Activated T-cell treated with anti-CD3 and anti-CD28 coated beads, Interleukin-2, amount 50 U/mL, for 4 hours (primary cell): ENCODE data around the gene TMEM250. TPM values are rescaled to one million over a fixed set of nuclear protein-coding genes. Genes with fewer than 3 reads are reported as not detected.

Source experiments
- ATAC-seq, 2 donors: fragments of 200-7000 bp; cut with Tn5 transposase; one replicate each; pipeline ENCODE4 v1.10.0; 2021
- DNase-seq: peaks from one replicate; pipeline ENCODE4 v3.0.0-alpha.2; 2020
- H3K27me3 Mint-ChIP-seq: one replicate; pipeline ENCODE4 v1.8.0; 2021; ENCODE audit warnings: low read depth, mixed read lengths
- H3K36me3 Mint-ChIP-seq: one replicate; pipeline ENCODE4 v1.8.0; 2022; ENCODE audit warnings: mixed read lengths; ENCODE audit not compliant: insufficient read depth
- H3K4me1 Mint-ChIP-seq: one replicate; pipeline ENCODE4 v1.8.0; 2021; ENCODE audit warnings: low read depth, mixed read lengths
- H3K4me3 Mint-ChIP-seq: one replicate; pipeline ENCODE4 v1.8.0; 2021; ENCODE audit warnings: mild to moderate bottlenecking, moderate library complexity, mixed read lengths
- H3K9me3 Mint-ChIP-seq: one replicate; pipeline ENCODE4 v1.8.0; 2021; ENCODE audit warnings: mixed read lengths
- total RNA-seq, 3 donors: library from RNA; stranded (reverse); gene quantifications; one replicate each; pipeline ENCODE4 v1.2.1, GENCODE V29; 2021

TMEM250 gene
- total RNA-seq, 3 donors from 2014 or later, result 46.3 to 47.4 (median 46.5) TPM

DNA sequence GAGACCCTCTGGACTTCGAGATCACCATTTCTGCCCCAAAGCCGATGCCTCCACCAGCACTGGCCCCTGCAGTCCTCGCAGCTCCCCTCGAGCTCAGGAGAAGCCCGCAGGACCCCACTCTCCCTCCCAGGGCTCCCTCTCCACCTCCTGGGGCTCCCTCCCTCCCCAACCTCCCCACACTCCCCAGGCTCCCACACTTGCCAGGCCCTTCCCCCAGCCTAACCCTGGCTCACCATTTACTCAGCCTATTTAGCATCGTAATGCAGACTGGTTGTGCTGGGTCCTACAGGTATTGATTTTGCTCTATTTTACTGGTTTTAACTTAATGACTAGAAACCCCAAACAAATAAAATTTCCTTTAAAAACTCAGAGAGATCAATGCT is 23.7 kb upstream of the TMEM250 start:
- no peak for DNase-seq
- ATAC-seq, result no peak

DNA sequence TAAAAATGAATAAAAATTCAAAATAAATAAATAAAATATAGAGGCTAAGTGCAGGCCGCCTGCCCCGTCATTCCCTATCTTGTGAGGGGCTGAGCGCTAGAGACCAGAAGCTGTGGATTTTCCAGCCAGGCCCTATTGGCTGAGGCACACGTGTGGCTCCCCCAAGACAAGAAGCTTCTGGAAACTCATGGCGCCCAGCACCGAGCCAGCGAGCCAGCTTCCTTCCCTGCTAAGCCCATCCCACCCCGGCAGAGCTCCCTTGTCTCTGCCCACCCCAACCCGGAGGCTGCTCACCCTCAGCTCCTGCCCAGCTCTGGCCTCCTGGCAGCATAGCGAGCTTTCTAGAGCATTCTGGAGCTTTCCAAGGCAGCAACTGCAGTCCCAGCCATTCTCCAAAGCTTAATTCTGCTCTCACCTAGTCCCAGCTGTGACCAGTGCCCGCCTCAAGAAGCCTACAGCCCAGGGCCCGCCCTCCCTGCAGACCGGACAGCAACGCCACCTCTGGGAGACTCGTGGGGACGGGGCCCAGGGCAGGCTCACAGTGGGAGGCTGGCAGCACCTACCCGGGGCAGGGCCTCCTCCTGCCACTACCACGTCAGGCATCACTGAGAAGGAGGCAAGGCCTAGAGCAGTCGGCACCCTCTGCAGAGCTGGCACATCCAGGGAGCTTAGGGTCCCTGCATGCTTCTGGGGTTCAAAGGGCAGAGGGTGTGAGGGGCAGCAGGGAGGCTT is 23.2 kb upstream of the TMEM250 start:
- Mint-ChIP-seq H3K9me3 (no peaks in the 10 kb centered on the region), H3K4me1 (no peaks in the 10 kb centered on the region), H3K36me3 (no peaks in the 10 kb centered on the region), H3K4me3 (no peak overlapping the region), H3K27me3 (peaks cover 25% of the 10 kb centered on the region)
- no peak for DNase-seq
- ATAC-seq, result no peak

More for the DNA sequence above, 23.7 kb upstream of the TMEM250 start:
- H3K27me3 Mint-ChIP-seq, result peaks cover 21% of the 10 kb centered on the region
- no peaks in the 10 kb centered on the region for H3K9me3 Mint-ChIP-seq
- no peak overlapping the region for H3K4me3 Mint-ChIP-seq
- H3K36me3 Mint-ChIP-seq, result no peaks in the 10 kb centered on the region
- H3K4me1 Mint-ChIP-seq, result no peaks in the 10 kb centered on the region

DNA sequence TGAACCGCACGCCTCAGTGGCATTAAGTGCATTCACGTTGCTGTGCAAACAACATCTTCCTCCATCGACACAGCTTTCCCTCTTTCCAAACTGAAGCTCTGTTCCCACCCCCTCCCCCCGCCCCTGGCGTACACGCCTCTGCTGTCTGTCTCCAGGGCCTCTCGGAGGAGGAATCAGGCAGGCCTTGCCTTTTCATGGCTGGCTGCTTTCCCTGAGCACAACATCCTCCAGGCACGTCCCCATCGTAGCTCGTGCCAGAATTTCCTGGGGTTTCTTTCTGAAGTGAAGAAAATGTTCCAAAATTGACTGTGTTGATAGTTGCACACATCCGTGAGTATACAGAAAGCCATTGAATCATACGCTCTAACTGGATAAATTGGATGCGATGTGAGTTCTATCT is 22.3 kb upstream of the TMEM250 start:
- DNase-seq (no peak), ATAC-seq (no peak)
- Mint-ChIP-seq H3K9me3 (no peaks in the 10 kb centered on the region), H3K27me3 (peaks cover 26% of the 10 kb centered on the region), H3K36me3 (no peaks in the 10 kb centered on the region), H3K4me3 (no peak overlapping the region), H3K4me1 (no peaks in the 10 kb centered on the region)

DNA sequence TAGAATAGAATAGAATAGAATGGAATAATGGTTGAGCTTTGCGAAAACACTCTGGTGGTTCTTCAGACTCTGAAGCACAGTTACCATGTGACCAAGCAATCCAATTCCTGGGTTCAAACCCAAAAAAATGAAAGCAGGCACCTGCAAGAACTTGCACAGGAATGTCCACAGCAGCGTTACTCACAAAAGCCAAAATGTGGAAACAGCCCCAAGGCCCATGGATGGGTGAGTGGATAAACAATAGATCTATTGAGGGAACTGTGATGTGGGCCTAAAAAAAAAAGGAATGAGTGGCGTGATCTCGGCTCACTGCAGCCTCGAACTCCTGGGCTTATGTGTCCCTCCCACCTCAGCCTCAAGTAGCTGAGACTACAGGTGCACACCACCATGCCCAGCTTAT is 21.4 kb upstream of the TMEM250 start:
- Mint-ChIP-seq H3K27me3 (peaks cover 24% of the 10 kb centered on the region), H3K4me1 (no peaks in the 10 kb centered on the region), H3K36me3 (no peaks in the 10 kb centered on the region), H3K9me3 (no peaks in the 10 kb centered on the region), H3K4me3 (no peak overlapping the region)
- no peak for DNase-seq
- ATAC-seq, result no peak

DNA sequence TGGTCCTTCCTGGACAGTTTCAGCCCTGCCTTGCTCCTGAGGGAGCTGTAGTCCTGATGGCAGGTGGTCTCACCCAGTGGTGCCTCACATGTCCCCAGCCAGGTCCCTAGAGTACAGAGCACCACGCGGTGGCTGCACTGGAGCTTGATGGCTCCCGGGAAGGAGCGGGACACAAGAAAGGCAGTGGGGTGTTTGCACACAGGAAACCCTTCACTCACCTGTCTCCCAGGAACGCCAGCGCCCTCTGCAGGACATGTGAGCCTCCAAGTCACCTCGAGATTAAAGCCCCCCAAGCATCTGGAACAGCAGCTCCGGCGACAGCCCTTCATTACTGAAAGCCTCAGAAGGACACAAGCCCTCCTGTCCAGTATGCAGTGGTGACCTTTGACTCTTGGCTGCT is 19.9 kb upstream of the TMEM250 start:
- Mint-ChIP-seq H3K27me3 (peaks cover 31% of the 10 kb centered on the region), H3K9me3 (no peaks in the 10 kb centered on the region), H3K4me3 (no peak overlapping the region), H3K36me3 (no peaks in the 10 kb centered on the region), H3K4me1 (peaks cover 8% of the 10 kb centered on the region)
- DNase-seq (no peak), ATAC-seq (no peak)

DNA sequence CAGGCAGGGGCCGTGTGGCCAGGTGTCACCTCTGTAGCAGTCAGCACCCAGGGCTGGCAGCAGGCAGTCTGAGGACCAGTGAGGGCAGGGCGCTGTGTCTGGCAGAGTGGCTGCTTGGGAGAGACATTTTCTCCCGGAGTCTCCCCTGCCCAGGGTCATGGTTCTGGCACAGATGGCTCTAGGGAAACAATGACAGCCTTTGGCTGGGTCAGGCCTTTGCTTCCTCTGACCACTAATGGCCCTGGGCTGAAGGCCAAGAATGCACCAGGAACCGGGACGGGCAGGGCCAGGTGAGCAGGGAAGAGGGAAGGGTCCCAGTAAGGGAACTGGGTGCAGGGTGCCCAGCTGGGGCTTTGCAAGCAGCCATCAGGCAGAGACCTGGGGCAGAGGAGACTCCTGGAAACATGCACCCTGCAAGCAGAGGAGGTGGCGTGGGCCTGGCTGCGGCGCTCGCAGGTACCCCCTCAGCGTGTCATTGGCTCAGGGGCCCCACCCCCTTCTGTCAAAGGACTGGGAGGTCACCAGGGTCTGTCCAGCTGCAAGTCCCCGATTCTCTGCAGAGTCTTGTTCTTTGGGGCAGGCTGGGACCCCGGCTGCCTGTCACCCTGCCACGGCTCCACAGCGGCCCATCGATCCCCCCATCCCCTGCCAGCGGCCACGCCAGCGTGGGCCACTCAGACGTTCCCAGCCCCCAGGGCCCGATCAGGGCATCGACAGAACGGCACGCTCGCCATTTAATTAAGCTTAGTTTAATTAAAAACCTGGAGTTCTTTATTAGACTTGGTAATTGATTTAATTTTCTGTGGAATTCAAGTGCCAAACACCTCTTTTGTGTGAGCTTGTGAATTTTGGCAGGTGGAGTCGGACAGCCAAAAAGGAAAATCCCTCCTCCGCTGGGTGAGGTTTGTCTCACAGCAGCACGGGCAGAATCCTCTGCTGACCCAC is 18.9 kb upstream of the TMEM250 start:
- H3K36me3 Mint-ChIP-seq, result no peaks in the 10 kb centered on the region
- H3K4me1 Mint-ChIP-seq, result peaks cover 10% of the 10 kb centered on the region
- no peak overlapping the region for H3K4me3 Mint-ChIP-seq
- DNase-seq (no peak), ATAC-seq (no peak)
- peaks cover 33% of the 10 kb centered on the region for H3K27me3 Mint-ChIP-seq
- H3K9me3 Mint-ChIP-seq, result no peaks in the 10 kb centered on the region

DNA sequence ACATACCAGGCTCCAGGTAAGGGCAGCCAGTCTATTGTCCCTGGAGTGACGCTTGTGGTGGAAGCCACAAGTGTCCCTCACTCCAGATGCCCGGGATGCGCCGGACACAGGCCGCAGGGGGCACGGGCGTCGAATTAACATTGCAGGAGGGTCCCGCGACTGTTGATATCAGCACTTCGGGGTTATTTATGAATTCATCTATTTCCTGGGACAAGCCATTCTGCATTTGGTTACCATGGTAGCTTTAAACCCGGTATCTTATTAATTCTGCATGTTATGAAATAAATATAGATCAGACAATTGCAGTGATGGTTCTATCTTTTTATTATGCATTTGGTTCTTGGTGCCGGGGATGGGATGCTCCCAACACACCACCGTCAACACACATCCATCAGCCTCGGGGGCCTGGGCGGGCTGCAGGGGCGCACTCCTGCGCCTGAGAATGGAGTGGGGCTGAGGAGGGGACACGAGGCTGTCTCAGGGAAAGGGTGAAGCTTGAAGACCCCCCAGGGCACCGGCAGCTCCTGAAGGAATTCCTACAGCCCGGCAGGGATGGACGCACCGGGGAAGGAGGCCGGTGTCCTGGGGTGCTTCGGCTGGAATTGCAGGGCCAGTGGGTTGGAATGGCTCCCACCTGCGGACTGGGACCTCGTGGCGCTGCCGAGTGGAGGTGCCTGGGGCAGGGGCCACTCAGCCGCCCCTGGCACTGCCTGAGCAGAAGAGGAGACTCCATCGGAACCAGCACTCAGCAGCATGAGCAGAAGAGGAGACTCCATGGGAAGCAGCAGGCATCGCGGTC is 17.7 kb upstream of the TMEM250 start:
- no peak overlapping the region for H3K4me3 Mint-ChIP-seq
- no peak for ATAC-seq
- H3K27me3 Mint-ChIP-seq, result peaks cover 38% of the 10 kb centered on the region
- H3K4me1 Mint-ChIP-seq, result peaks cover 10% of the 10 kb centered on the region
- H3K9me3 Mint-ChIP-seq, result no peaks in the 10 kb centered on the region
- DNase-seq, result no peak
- no peaks in the 10 kb centered on the region for H3K36me3 Mint-ChIP-seq

DNA sequence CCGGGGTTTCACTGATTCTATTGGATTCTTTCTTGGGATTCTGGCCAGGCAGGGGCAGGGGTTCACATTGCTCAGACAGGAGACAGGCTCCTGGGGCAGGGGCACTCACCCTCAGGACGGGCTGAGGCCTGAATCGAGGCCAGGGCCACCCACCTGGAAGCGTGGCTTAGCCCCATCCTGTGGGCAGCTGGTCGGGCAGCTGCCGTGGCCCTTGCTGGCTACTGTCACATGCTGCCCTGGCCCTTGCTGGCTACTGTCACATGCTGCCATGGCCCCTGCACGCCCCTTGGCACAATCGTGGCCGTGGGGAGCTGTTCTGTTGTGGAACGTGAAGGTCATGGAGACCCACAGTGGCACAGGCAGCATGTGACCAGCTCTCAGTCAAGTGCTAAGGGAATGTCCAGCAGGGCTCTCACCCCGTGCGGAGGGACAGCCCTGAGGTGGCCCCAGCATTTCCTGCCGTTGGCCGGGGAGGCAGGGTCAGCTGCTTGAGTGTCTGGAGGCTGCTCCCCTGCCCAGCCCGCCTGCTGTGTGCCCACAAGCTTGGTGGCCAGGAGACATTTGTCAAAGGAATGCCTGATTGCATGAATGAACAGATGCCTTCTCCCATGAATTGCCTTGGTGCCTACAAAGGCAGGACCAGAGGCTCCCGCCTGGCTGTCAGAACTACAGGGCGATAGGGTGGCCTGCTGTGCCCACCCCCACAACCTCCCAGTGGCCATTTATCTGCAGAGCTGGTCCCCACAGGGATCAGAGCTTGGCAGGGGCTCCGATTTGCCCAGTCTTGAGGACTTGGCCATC is 16.9 kb upstream of the TMEM250 start:
- H3K4me3 Mint-ChIP-seq, result no peak overlapping the region
- peaks cover 38% of the 10 kb centered on the region for H3K27me3 Mint-ChIP-seq
- H3K9me3 Mint-ChIP-seq, result no peaks in the 10 kb centered on the region
- H3K4me1 Mint-ChIP-seq, result peaks cover 10% of the 10 kb centered on the region
- no peaks in the 10 kb centered on the region for H3K36me3 Mint-ChIP-seq
- no peak for ATAC-seq
- DNase-seq, result no peak

DNA sequence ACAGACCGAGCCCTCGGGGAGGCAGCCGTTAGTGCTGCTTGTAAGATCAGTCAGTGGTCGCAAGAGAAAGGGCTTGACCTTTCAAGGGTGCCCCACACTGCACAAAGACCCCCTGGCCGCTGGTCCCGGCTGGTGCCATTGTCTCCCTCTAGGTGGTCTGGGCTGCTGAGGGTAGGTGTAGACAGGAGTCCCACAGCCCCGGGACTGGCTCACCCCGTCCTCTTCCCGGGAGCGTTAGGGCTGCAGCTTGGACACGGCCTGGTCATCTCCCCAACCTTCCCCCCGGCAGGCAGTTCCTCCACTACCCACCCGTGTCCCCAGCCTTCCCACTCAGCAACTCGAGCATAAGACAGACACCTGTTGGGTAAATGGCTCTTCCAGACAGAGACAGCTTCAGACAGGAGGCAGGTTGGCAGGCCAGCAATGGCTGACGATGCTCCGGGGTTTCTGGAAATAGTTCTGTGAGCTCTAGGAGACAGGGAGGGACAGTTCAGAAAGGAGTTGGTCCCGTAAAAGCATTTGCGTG is 15.3 kb upstream of the TMEM250 start:
- no peaks in the 10 kb centered on the region for H3K9me3 Mint-ChIP-seq
- H3K36me3 Mint-ChIP-seq, result no peaks in the 10 kb centered on the region
- peaks cover 10% of the 10 kb centered on the region for H3K4me1 Mint-ChIP-seq
- H3K4me3 Mint-ChIP-seq, result peak overlapping the region; percentile 67
- H3K27me3 Mint-ChIP-seq, result peaks cover 41% of the 10 kb centered on the region
- DNase-seq, result no peak
- ATAC-seq, result no peak

DNA sequence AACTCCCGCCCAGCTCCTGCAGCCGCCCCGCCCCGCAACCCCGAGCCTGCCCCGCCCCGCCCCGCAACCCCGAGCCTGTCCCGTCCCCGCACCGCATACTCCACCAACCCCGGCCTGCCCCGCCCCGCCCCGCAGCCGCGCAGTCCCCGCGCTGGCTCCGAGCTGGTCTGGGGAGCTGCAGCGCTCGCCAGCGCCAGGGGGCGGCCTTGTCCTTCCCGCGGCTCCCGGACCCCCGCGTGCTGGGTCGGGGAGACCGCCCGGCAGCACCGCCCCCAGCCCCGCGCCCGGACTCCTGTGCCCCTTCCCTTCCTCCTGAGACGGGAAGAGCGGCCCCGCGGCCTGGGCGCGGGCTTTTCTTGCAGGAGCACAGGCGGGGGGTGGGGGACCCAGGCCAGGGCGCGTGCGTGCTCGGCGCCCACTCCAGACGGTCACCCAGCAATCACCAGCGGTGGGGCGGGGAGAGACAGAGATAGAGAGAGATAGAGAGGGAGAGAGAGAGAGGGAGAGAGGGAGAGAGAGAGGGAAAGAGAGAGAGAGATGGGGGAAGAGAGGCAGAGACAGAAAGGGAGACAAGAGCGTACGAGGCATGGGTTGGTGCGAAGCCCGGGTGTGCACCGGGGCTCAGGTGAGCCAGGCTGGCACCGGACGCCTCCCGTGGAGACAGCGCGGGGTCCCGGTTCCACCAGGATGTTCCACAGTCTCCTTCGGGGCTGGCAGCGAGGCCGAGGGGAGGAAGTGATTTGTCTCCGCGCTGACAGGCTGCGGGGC is 14.7 kb upstream of the TMEM250 start:
- Mint-ChIP-seq H3K36me3 (no peaks in the 10 kb centered on the region), H3K9me3 (no peaks in the 10 kb centered on the region), H3K4me1 (peaks cover 10% of the 10 kb centered on the region), H3K27me3 (peaks cover 44% of the 10 kb centered on the region), H3K4me3 (peak overlapping the region; percentile 67)
- ATAC-seq, result peak; percentile 79 to 80
- DNase-seq, result no peak

DNA sequence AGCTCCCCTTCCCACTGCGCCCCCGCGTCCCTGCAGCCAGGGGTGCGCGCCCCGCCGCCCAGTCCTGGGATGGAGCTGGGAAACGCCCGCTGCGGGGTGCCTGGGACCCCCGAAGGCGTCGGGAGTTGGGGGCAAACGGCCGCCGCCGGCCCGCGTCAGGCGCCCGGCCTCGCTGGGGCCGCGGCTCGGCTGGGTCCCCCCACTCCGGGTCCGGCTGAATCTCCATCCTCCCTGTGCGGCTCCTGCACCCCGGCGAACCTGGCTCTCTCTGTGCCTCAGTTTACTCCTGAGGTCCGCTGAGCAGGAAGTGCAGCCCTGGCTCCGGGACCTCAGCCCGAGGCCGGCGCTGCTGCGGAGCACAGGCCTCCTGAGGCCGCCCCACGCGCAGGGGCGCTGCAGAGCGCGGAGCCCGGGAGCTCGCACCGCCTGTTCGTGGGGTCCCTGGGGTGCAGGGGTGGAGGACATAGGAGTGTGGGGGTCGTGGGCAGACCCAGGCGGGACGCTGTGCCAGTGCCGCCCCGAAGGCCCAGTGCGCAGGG is 13.9 kb upstream of the TMEM250 start:
- ATAC-seq (peak in 1 of 2 donors; percentile 20), DNase-seq (no peak)
- Mint-ChIP-seq H3K9me3 (no peaks in the 10 kb centered on the region), H3K36me3 (no peaks in the 10 kb centered on the region), H3K27me3 (peaks cover 45% of the 10 kb centered on the region), H3K4me1 (peaks cover 10% of the 10 kb centered on the region), H3K4me3 (no peak overlapping the region)

DNA sequence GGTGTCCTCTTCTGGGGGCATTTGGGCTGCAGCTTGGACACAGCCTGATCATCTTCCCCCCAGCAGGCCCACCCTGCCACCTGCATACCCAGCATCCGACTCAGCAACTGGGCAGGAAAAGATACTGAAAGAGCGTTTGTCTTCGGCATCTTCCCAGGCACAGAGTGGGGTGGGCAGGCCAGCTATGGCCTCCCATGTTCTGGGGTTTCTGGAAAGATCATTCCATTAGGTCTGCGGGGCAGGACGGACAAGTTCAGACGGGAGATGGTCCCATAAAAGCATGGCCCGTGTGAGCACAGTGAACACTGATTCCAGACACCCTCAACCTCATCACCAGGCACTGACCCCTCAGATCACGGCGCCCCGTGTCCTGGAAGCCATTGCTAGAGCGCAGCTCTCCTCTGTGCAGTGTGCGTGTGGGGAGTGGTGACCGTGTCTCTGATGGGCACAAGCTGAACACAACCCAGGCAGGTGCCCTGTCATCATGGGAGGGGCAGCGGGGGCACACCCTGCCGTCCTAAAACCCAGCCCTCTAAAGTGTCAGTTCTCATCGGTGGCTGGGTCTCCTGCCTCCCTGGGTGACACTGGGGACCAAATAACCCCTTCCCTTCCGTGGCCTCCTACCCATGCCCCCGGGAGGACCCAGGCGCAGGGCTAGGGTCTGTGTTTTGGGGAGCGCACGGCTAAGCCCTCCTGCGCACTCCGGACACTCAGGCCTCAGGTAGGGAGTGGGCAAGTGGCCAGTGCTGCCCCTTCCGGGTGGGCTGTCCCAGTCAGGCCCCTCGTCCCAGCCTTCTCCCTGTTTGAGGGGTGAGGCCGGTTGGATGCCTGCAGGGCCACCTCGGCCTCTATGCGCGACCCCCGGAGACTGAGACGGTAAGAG is 13.2 kb upstream of the TMEM250 start:
- no peak for ATAC-seq
- Mint-ChIP-seq H3K4me3 (peak overlapping the region; percentile 48), H3K27me3 (peaks cover 41% of the 10 kb centered on the region), H3K4me1 (peaks cover 10% of the 10 kb centered on the region), H3K36me3 (no peaks in the 10 kb centered on the region), H3K9me3 (no peaks in the 10 kb centered on the region)
- DNase-seq, result no peak
